ENCODE measurements around the gene RHOBTB1. TPM values are rescaled to one million over a fixed set of nuclear protein-coding genes. Genes with fewer than 3 reads are reported as not detected.
A peak's percentile ranks its signal among the peaks of the same experiment; 100 is the strongest.

The RHOBTB1 gene
- total RNA-seq, 4 donors from 2014 or later: 22.2 to 47.7 (median 33.5) TPM

DNA sequence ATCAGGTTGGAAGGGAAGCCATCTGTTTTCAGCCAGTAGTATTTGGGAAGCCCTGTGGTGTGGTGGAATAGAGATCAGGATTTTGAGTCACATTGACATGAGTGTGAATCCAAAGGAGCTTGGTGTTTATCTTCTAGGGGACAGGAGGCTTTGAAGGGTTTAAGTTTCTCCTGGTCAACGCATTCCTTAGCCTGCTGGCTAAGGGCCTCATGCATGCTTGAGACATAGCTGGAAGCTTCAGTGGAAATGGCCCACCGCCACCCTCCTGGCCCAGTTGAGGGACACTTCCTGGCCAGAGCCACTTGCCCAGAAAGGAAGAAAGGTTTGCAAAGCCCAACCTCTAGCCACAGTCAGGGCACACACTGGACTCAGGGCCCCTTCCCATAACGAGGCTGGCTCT is 94.8 kb downstream of the RHOBTB1 start:
- H3K4me1 ChIP-seq: peaks cover 57 to 62% of the 10 kb centered on the region in 2 donors
- H3K27ac ChIP-seq: peak overlapping the region; percentile 86 to 91 (median 88)
- H3K9me3 ChIP-seq: no peaks in the 10 kb centered on the region
- no peaks in the 10 kb centered on the region for H3K36me3 ChIP-seq
- H3K27me3 ChIP-seq: no peaks in the 10 kb centered on the region
- DNase-seq (peak; percentile 65 to 81), ATAC-seq (peak; percentile 47 to 65)
- TF ChIP-seq CTCF (IDR thresholded peaks at IDR 0.05 in 4 of 5, conservative IDR thresholded peaks at IDR 0.05 in 1 of 5) (no peak), POLR2A (IDR thresholded peaks at IDR 0.05) (no peak)
- intact Hi-C loops (cut with DNase I; ENCODE audit: low total_unique reads): loop anchor here (2.0 kb wide), 2 partner anchors 22 to 314 kb away; no protein-coding TSS in a partner anchor
- in situ Hi-C loops (cut with MboI; ENCODE audit: low sequenced_read_pairs in 4 of 4): no loop called here
- H3K4me3 ChIP-seq: no peak overlapping the region

DNA sequence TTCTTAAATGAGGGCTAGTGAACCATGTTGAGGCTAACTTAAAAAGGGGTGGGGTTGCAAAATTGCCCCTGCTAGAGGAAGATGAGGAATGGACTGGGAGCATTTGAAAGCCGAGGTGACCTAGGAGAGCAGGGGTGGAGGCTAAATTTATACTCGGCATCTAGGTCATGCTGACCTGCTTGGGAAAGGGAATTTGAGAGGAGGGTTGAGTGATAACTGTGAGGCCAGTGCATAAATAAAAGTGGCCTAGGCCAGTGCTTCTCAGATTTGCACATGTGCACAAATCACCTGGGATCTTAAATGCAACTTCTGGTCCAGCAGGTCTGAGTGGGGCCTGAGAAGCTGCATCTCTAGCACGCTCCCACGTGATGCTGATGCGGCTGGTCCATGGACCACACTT is 95.3 kb downstream of the RHOBTB1 start:
- intact Hi-C loops (cut with DNase I; ENCODE audit: low total_unique reads) (loop anchor here (1.0 to 2.0 kb wide), 4 partner anchors 22 to 314 kb away; partner anchors contain the start of gene RHOBTB1), in situ Hi-C loops (cut with MboI; ENCODE audit: low sequenced_read_pairs in 4 of 4) (no loop called here)
- Histone ChIP-seq H3K27ac (peak overlapping the region; percentile 86 to 91 (median 88)), H3K36me3 (no peaks in the 10 kb centered on the region), H3K27me3 (no peaks in the 10 kb centered on the region), H3K4me3 (no peak overlapping the region), H3K4me1 (peaks cover 52 to 56% of the 10 kb centered on the region in 2 donors), H3K9me3 (no peaks in the 10 kb centered on the region)
- ATAC-seq (peak; percentile 76 to 82), DNase-seq (peak; percentile 66 to 76)
- no peak for TF ChIP-seq CTCF (IDR thresholded peaks at IDR 0.05 in 4 of 5, conservative IDR thresholded peaks at IDR 0.05 in 1 of 5)
- TF ChIP-seq POLR2A (IDR thresholded peaks at IDR 0.05): no peak

DNA sequence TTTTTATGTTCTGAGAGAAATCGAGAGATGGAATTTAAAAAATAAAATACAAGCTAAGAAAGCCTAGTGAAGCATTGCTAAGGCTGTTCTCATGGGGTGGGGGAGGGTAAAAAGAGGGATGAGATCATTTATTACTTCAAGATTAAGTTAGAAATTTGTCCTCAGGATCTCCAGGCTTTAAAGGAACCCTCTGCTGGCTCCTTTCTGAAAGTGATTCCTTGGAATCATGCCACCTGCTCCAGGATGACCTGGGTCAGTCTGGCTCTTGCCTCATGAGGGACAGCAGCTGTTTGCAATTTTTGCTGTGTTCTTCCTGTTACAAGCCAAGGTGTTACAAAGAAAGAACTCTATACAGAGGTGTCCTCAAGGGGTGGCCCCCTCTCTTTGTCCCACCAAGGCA is 95.9 kb downstream of the RHOBTB1 start:
- TF ChIP-seq POLR2A (IDR thresholded peaks at IDR 0.05) (no peak), CTCF (IDR thresholded peaks at IDR 0.05 in 4 of 5, conservative IDR thresholded peaks at IDR 0.05 in 1 of 5) (peak in 4 of 5 experiments; percentile 15 to 49 (median 38))
- Histone ChIP-seq H3K4me3 (no peak overlapping the region), H3K9me3 (no peaks in the 10 kb centered on the region), H3K27ac (peak overlapping the region; percentile 86 to 91 (median 88)), H3K4me1 (peaks cover 46 to 51% of the 10 kb centered on the region in 2 donors), H3K27me3 (no peaks in the 10 kb centered on the region), H3K36me3 (no peaks in the 10 kb centered on the region)
- peak; percentile 66 to 81 for ATAC-seq
- DNase-seq: peak; percentile 79 to 89
- in situ Hi-C loops (cut with MboI; ENCODE audit: low sequenced_read_pairs in 4 of 4): no loop called here
- intact Hi-C loops (cut with DNase I; ENCODE audit: low total_unique reads): loop anchor here (1.0 to 2.0 kb wide), 4 partner anchors 23 to 315 kb away; partner anchors contain the start of gene RHOBTB1

DNA sequence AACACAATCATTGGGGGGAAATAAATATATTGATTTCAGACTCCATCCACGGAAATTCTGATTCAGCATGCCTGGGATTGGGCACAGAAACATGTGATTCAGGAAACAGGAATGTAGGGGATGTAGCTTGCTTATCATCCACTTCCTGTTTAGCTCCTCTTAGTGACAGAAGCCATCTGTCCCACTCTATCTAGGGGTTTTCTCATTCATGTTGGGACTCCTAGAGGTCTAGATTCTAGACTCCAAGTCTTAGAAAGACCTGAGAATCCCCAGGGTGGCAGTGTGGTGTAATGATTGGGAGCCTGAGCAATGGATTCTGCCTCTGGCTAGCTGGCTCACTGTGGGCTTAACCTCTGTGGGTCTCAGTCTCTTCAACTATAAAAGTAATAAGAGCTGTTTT is 97.8 kb downstream of the RHOBTB1 start:
- no peak overlapping the region for H3K27ac ChIP-seq
- ATAC-seq (no peak), DNase-seq (no peak)
- H3K4me3 ChIP-seq: no peak overlapping the region
- in situ Hi-C loops (cut with MboI; ENCODE audit: low sequenced_read_pairs in 4 of 4) (no loop called here), intact Hi-C loops (cut with DNase I; ENCODE audit: low total_unique reads) (no loop called here)
- H3K36me3 ChIP-seq: no peaks in the 10 kb centered on the region
- peaks cover 29 to 31% of the 10 kb centered on the region in 2 donors for H3K4me1 ChIP-seq
- no peaks in the 10 kb centered on the region for H3K27me3 ChIP-seq
- TF ChIP-seq POLR2A (IDR thresholded peaks at IDR 0.05): no peak
- H3K9me3 ChIP-seq: no peaks in the 10 kb centered on the region

GRCh38 chr10:60845038-60845437 is 98.9 kb downstream of the RHOBTB1 start:
- Histone ChIP-seq H3K9me3 (no peaks in the 10 kb centered on the region), H3K36me3 (no peaks in the 10 kb centered on the region), H3K27ac (no peak overlapping the region), H3K27me3 (no peaks in the 10 kb centered on the region), H3K4me3 (no peak overlapping the region), H3K4me1 (peaks cover 24 to 26% of the 10 kb centered on the region in 2 donors)
- no peak for ATAC-seq
- in situ Hi-C loops (cut with MboI; ENCODE audit: low sequenced_read_pairs in 4 of 4) (no loop called here), intact Hi-C loops (cut with DNase I; ENCODE audit: low total_unique reads) (no loop called here)
- TF ChIP-seq POLR2A (IDR thresholded peaks at IDR 0.05) (no peak), CTCF (IDR thresholded peaks at IDR 0.05 in 4 of 5, conservative IDR thresholded peaks at IDR 0.05 in 1 of 5) (no peak)
- no peak for DNase-seq
